GM23338 (cell line): Measurements from ENCODE around the gene COL6A3. TPM values are rescaled to one million over a fixed set of nuclear protein-coding genes. Genes with fewer than 3 reads are reported as not detected.

Source experiments
- ATAC-seq: fragments of 200-7000 bp; cut with Tn5 transposase; 3 replicates; pipeline ENCODE4 v1.9.1; 2020
- DNase-seq: peaks from one replicate; pipeline ENCODE4 v3.0.0-alpha.2; 2015; ENCODE audit warnings: low spot score
- H2AFZ ChIP-seq: fragments of 200-600 bp; sonication (generic); 2 replicates; pipeline ENCODE4 v1.8.0; 2016; ENCODE audit warnings: antibody characterized with exemption, mild to moderate bottlenecking, moderate library complexity
- H3F3A ChIP-seq: fragments of 200-600 bp; sonication (generic); replicated peaks from 2 replicates; pipeline ENCODE4 v1.8.0; 2017; ENCODE audit warnings: antibody characterized with exemption, mixed run types, low read depth
- H3K27ac ChIP-seq: fragments of 200-600 bp; sonication (generic); 2 replicates; pipeline ENCODE4 v1.6.1; 2016; ENCODE audit warnings: low read depth
- H3K27me3 ChIP-seq: fragments of 200-600 bp; sonication (generic); 2 replicates; pipeline ENCODE4 v1.8.0; 2016; ENCODE audit warnings: mild to moderate bottlenecking, mixed run types, moderate library complexity; ENCODE audit not compliant: insufficient read depth
- H3K36me3 ChIP-seq: fragments of 200-600 bp; sonication (generic); 2 replicates; pipeline ENCODE4 v1.8.0; 2016; ENCODE audit warnings: mild to moderate bottlenecking; ENCODE audit not compliant: insufficient read depth
- H3K4me1 ChIP-seq: fragments of 200-600 bp; sonication (generic); 2 replicates; pipeline ENCODE4 v1.8.0; 2016; ENCODE audit warnings: mild to moderate bottlenecking, moderate library complexity; ENCODE audit not compliant: insufficient read depth
- H3K4me2 ChIP-seq: fragments of 200-600 bp; sonication (generic); 2 replicates; pipeline ENCODE4 v1.7.1; 2017; ENCODE audit warnings: mixed run types
- H3K4me3 ChIP-seq: fragments of 200-600 bp; sonication (generic); 2 replicates; pipeline ENCODE4 v1.6.1; 2016; ENCODE audit warnings: mixed run types
- H3K79me2 ChIP-seq: fragments of 200-600 bp; sonication (generic); replicated peaks from 2 replicates; pipeline ENCODE4 v1.8.0; 2017; ENCODE audit warnings: mild to moderate bottlenecking; ENCODE audit not compliant: insufficient read depth
- H3K9me2 ChIP-seq: fragments of 200-600 bp; sonication (generic); 2 replicates; pipeline ENCODE4 v1.8.0; 2017; ENCODE audit not compliant: insufficient read depth
- H4K20me1 ChIP-seq: fragments of 200-600 bp; sonication (generic); replicated peaks from 2 replicates; pipeline ENCODE4 v1.8.0; 2017; ENCODE audit warnings: mild to moderate bottlenecking; ENCODE audit not compliant: insufficient read depth
- H3K27ac Mint-ChIP-seq: 2 replicates; pipeline ENCODE4 v1.8.0; 2020; ENCODE audit warnings: inconsistent platforms, mild to moderate bottlenecking, moderate library complexity, mixed read lengths
- H3K27me3 Mint-ChIP-seq: 3 replicates; pipeline ENCODE4 v1.8.0; 2022; ENCODE audit warnings: low read depth, mild to moderate bottlenecking, moderate library complexity, mixed read lengths, inconsistent platforms; ENCODE audit not compliant: insufficient read depth, poor library complexity
- H3K36me3 Mint-ChIP-seq: 3 replicates; pipeline ENCODE4 v1.8.0; 2021; ENCODE audit warnings: low read depth, mild to moderate bottlenecking, inconsistent platforms, moderate library complexity, mixed read lengths
- H3K4me1 Mint-ChIP-seq: 3 replicates; pipeline ENCODE4 v1.8.0; 2020; ENCODE audit warnings: mild to moderate bottlenecking, inconsistent platforms, mixed read lengths
- H3K4me3 Mint-ChIP-seq: 3 replicates; pipeline ENCODE4 v1.8.0; 2021; ENCODE audit warnings: moderate library complexity, mild to moderate bottlenecking, inconsistent platforms, mixed read lengths
- H3K9me3 Mint-ChIP-seq: 3 replicates; pipeline ENCODE4 v1.8.0; 2020; ENCODE audit warnings: moderate library complexity, mild to moderate bottlenecking, inconsistent platforms, mixed read lengths
- EZH2 ChIP-seq: fragments of 200-600 bp; sonication (generic); IDR thresholded peaks from one replicate; pipeline ENCODE4 v1.8.0; 2017; ENCODE audit warnings: antibody characterized with exemption, mild to moderate bottlenecking, low read depth; ENCODE audit not compliant: unreplicated experiment
- NANOG ChIP-seq: IDR thresholded peaks from 2 replicates; pipeline ENCODE4 v1.6.1; 2016; ENCODE audit warnings: antibody characterized with exemption, borderline replicate concordance
- POLR2AphosphoS5 ChIP-seq: IDR thresholded peaks from 2 replicates; pipeline ENCODE4 v1.6.1; 2016; ENCODE audit warnings: antibody characterized with exemption, low read depth
- STAT1 ChIP-seq: IDR thresholded peaks from one replicate; pipeline ENCODE4 v1.6.1; 2016; ENCODE audit warnings: antibody characterized with exemption; ENCODE audit not compliant: unreplicated experiment
- ZNF114 ChIP-seq: fragments of 250-450 bp; sonication (Bioruptor Pico); IDR thresholded peaks from 2 replicates; pipeline ENCODE4 v1.5.0; 2020; ENCODE audit warnings: mild to moderate bottlenecking, moderate library complexity
- ZNF331 ChIP-seq: fragments of 250-450 bp; sonication (Bioruptor Pico); IDR thresholded peaks from 2 replicates; pipeline ENCODE4 v1.5.0; 2020; ENCODE audit warnings: low read depth, mild to moderate bottlenecking, moderate library complexity
- polyA plus RNA-seq: library from polyadenylated mRNA; unstranded; fragments of >200 nt; fragmentation: Nextera tagmentation; extraction: Ambion mirVana; gene quantifications from 2 replicates; pipeline ENCODE4 v1.2.1, GENCODE V29; 2016
- total RNA-seq: library from RNA; depleted of rRNA; stranded (reverse); fragments of >200 nt; shearing (Covaris generic); gene quantifications from 2 replicates; pipeline ENCODE4 v1.2.3, GENCODE V29; 2014
- TF ChIP-seq, protein P1 (sequence below), 2 experiments: fragments of 200-600 bp in 1 of 2; sonication (generic) in 1 of 2; conservative IDR thresholded peaks; 2 replicates each; pipeline versions ENCODE4 v1.5.1 to v1.6.1; 2016 to 2017; ENCODE audit warnings: antibody characterized with exemption in 2 of 2, low read depth in 2 of 2, mild to moderate bottlenecking in 2 of 2, moderate library complexity in 1 of 2
- TF ChIP-seq, protein P2 (sequence below): IDR thresholded peaks from one replicate; pipeline ENCODE4 v1.6.1; 2018; ENCODE audit warnings: antibody characterized with exemption; ENCODE audit not compliant: unreplicated experiment
- TF ChIP-seq, protein P3 (sequence below): fragments of 250-450 bp; sonication (Bioruptor Pico); IDR thresholded peaks from 2 replicates; pipeline ENCODE4 v1.5.0; 2020; ENCODE audit warnings: mild to moderate bottlenecking, moderate library complexity
- TF ChIP-seq, protein P4 (sequence below): IDR thresholded peaks from 2 replicates; pipeline ENCODE4 v1.6.1; 2016; ENCODE audit warnings: antibody characterized with exemption

Gene COL6A3
- total and polyA plus RNA-seq, 2 experiments from 2014 or later: 1.2 to 7.3 TPM

DNA sequence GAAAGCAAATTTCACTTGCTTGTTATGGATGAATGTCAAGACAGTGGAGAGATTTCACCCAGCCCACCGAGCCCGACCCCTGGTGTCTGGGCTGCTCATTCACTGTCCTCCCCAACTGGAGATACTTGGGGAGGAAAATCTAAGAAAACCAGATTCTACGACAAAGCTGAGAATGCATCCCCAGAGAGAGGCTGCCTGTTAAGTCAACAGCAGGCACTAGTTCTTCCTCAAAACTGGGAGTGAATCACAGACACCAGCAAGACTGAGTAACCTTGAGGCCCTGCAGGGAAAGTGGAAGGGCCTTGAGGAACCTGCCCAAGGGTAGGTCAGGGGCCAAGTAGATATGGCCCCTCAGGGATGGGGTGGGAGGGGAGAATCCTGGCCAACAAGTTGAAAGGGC, 38.9 kb upstream of the COL6A3 start:
- H3K9me2 ChIP-seq: no peaks in the 10 kb centered on the region
- no peaks in the 10 kb centered on the region for H3K36me3 Mint-ChIP-seq
- no peak overlapping the region for H3K27ac ChIP-seq
- no peak overlapping the region for H3K27ac Mint-ChIP-seq
- H3K79me2 ChIP-seq: no peaks in the 10 kb centered on the region
- no peak for DNase-seq
- no peak overlapping the region for H3K4me3 Mint-ChIP-seq
- H3K36me3 ChIP-seq: no peaks in the 10 kb centered on the region
- H3K4me1 ChIP-seq: peaks cover 16% of the 10 kb centered on the region
- no peak for ATAC-seq
- no peaks in the 10 kb centered on the region for H3F3A ChIP-seq
- peaks cover 15% of the 10 kb centered on the region for H3K27me3 Mint-ChIP-seq
- H2AFZ ChIP-seq: no peak overlapping the region; the same call in 1 of the 2 replicates
- no peaks in the 10 kb centered on the region for H4K20me1 ChIP-seq
- H3K4me3 ChIP-seq: no peak overlapping the region
- H3K4me2 ChIP-seq: no peak overlapping the region
- no peaks in the 10 kb centered on the region for H3K27me3 ChIP-seq
- peaks cover 11% of the 10 kb centered on the region; the same call in 2 of the 3 replicates for H3K9me3 Mint-ChIP-seq
- TF ChIP-seq STAT1: no peak
- TF ChIP-seq, protein P1, sequence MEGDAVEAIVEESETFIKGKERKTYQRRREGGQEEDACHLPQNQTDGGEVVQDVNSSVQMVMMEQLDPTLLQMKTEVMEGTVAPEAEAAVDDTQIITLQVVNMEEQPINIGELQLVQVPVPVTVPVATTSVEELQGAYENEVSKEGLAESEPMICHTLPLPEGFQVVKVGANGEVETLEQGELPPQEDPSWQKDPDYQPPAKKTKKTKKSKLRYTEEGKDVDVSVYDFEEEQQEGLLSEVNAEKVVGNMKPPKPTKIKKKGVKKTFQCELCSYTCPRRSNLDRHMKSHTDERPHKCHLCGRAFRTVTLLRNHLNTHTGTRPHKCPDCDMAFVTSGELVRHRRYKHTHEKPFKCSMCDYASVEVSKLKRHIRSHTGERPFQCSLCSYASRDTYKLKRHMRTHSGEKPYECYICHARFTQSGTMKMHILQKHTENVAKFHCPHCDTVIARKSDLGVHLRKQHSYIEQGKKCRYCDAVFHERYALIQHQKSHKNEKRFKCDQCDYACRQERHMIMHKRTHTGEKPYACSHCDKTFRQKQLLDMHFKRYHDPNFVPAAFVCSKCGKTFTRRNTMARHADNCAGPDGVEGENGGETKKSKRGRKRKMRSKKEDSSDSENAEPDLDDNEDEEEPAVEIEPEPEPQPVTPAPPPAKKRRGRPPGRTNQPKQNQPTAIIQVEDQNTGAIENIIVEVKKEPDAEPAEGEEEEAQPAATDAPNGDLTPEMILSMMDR (conservative IDR thresholded peaks at IDR 0.05; ENCODE audit: low read depth in 2 of 2): no peak
- TF ChIP-seq, protein P2, sequence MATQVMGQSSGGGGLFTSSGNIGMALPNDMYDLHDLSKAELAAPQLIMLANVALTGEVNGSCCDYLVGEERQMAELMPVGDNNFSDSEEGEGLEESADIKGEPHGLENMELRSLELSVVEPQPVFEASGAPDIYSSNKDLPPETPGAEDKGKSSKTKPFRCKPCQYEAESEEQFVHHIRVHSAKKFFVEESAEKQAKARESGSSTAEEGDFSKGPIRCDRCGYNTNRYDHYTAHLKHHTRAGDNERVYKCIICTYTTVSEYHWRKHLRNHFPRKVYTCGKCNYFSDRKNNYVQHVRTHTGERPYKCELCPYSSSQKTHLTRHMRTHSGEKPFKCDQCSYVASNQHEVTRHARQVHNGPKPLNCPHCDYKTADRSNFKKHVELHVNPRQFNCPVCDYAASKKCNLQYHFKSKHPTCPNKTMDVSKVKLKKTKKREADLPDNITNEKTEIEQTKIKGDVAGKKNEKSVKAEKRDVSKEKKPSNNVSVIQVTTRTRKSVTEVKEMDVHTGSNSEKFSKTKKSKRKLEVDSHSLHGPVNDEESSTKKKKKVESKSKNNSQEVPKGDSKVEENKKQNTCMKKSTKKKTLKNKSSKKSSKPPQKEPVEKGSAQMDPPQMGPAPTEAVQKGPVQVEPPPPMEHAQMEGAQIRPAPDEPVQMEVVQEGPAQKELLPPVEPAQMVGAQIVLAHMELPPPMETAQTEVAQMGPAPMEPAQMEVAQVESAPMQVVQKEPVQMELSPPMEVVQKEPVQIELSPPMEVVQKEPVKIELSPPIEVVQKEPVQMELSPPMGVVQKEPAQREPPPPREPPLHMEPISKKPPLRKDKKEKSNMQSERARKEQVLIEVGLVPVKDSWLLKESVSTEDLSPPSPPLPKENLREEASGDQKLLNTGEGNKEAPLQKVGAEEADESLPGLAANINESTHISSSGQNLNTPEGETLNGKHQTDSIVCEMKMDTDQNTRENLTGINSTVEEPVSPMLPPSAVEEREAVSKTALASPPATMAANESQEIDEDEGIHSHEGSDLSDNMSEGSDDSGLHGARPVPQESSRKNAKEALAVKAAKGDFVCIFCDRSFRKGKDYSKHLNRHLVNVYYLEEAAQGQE: no peak
- no peak for TF ChIP-seq ZNF331 (CRISPR knock-in tag)
- TF ChIP-seq POLR2AphosphoS5: no peak
- TF ChIP-seq, protein P3, sequence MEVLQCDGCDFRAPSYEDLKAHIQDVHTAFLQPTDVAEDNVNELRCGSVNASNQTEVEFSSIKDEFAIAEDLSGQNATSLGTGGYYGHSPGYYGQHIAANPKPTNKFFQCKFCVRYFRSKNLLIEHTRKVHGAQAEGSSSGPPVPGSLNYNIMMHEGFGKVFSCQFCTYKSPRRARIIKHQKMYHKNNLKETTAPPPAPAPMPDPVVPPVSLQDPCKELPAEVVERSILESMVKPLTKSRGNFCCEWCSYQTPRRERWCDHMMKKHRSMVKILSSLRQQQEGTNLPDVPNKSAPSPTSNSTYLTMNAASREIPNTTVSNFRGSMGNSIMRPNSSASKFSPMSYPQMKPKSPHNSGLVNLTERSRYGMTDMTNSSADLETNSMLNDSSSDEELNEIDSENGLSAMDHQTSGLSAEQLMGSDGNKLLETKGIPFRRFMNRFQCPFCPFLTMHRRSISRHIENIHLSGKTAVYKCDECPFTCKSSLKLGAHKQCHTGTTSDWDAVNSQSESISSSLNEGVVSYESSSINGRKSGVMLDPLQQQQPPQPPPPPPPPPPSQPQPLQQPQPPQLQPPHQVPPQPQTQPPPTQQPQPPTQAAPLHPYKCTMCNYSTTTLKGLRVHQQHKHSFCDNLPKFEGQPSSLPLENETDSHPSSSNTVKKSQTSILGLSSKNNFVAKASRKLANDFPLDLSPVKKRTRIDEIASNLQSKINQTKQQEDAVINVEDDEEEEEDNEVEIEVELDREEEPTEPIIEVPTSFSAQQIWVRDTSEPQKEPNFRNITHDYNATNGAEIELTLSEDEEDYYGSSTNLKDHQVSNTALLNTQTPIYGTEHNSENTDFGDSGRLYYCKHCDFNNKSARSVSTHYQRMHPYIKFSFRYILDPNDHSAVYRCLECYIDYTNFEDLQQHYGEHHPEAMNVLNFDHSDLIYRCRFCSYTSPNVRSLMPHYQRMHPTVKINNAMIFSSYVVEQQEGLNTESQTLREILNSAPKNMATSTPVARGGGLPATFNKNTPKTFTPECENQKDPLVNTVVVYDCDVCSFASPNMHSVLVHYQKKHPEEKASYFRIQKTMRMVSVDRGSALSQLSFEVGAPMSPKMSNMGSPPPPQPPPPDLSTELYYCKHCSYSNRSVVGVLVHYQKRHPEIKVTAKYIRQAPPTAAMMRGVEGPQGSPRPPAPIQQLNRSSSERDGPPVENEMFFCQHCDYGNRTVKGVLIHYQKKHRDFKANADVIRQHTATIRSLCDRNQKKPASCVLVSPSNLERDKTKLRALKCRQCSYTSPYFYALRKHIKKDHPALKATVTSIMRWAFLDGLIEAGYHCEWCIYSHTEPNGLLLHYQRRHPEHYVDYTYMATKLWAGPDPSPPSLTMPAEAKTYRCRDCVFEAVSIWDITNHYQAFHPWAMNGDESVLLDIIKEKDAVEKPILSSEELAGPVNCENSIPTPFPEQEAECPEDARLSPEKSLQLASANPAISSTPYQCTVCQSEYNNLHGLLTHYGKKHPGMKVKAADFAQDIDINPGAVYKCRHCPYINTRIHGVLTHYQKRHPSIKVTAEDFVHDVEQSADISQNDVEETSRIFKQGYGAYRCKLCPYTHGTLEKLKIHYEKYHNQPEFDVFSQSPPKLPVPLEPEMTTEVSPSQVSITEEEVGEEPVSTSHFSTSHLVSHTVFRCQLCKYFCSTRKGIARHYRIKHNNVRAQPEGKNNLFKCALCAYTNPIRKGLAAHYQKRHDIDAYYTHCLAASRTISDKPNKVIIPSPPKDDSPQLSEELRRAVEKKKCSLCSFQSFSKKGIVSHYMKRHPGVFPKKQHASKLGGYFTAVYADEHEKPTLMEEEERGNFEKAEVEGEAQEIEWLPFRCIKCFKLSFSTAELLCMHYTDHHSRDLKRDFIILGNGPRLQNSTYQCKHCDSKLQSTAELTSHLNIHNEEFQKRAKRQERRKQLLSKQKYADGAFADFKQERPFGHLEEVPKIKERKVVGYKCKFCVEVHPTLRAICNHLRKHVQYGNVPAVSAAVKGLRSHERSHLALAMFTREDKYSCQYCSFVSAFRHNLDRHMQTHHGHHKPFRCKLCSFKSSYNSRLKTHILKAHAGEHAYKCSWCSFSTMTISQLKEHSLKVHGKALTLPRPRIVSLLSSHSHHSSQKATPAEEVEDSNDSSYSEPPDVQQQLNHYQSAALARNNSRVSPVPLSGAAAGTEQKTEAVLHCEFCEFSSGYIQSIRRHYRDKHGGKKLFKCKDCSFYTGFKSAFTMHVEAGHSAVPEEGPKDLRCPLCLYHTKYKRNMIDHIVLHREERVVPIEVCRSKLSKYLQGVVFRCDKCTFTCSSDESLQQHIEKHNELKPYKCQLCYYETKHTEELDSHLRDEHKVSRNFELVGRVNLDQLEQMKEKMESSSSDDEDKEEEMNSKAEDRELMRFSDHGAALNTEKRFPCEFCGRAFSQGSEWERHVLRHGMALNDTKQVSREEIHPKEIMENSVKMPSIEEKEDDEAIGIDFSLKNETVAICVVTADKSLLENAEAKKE: no peak
- TF ChIP-seq NANOG: no peak
- TF ChIP-seq EZH2: no peak
- TF ChIP-seq ZNF114 (CRISPR knock-in tag): no peak
- TF ChIP-seq, protein P4, sequence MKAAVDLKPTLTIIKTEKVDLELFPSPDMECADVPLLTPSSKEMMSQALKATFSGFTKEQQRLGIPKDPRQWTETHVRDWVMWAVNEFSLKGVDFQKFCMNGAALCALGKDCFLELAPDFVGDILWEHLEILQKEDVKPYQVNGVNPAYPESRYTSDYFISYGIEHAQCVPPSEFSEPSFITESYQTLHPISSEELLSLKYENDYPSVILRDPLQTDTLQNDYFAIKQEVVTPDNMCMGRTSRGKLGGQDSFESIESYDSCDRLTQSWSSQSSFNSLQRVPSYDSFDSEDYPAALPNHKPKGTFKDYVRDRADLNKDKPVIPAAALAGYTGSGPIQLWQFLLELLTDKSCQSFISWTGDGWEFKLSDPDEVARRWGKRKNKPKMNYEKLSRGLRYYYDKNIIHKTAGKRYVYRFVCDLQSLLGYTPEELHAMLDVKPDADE: no peak
- H3K4me1 Mint-ChIP-seq: peaks cover 19% of the 10 kb centered on the region
